Liver (tissue), 9 donors: ENCODE measurements around the gene TMEM205. TPM values are rescaled to one million over a fixed set of nuclear protein-coding genes. Genes with fewer than 3 reads are reported as not detected.
"Not testable (repeated sequence)": the region's sequence is repeated elsewhere in the genome, so short reads cannot be mapped to it uniquely, and the experiment has no call there.

Experiments used
- DNase-seq: peaks from one replicate; pipeline ENCODE4 v3.0.0-alpha.2; 2017; ENCODE audit warnings: low spot score
- H3K27ac ChIP-seq, 2 donors: one replicate each; pipeline ENCODE4 v1.7.0; 2013; ENCODE audit warnings: inconsistent platforms in 2 of 2, low read length in 2 of 2, control low read depth in 1 of 2, low read depth in 1 of 2, mild to moderate bottlenecking in 1 of 2
- H3K27me3 ChIP-seq, 4 donors: one replicate each; pipeline versions ENCODE4 v1.6.1 to v1.7.0; 2013; ENCODE audit warnings: low read length in 3 of 4, inconsistent platforms in 1 of 4, mild to moderate bottlenecking in 1 of 4, moderate library complexity in 1 of 4; ENCODE audit not compliant: control insufficient read depth in 4 of 4, insufficient read depth in 4 of 4
- H3K36me3 ChIP-seq, 4 donors: one replicate each; pipeline versions ENCODE4 v1.6.1 to v1.7.0; 2013; ENCODE audit warnings: low read length in 3 of 4, mild to moderate bottlenecking in 3 of 4, low read depth in 1 of 4, moderate library complexity in 1 of 4; ENCODE audit not compliant: control insufficient read depth in 4 of 4, insufficient read depth in 3 of 4
- H3K4me1 ChIP-seq, 4 donors: one replicate each; pipeline versions ENCODE4 v1.6.1 to v1.7.0; 2013; ENCODE audit warnings: low read length in 3 of 4, mild to moderate bottlenecking in 3 of 4, moderate library complexity in 1 of 4; ENCODE audit not compliant: control insufficient read depth in 4 of 4, insufficient read depth in 4 of 4
- H3K4me3 ChIP-seq, 3 donors: one replicate each; pipeline versions ENCODE4 v1.6.1 to v1.7.0; 2013; ENCODE audit warnings: low read length in 3 of 3, control low read depth in 1 of 3, low read depth in 1 of 3, mild to moderate bottlenecking in 1 of 3
- H3K9ac ChIP-seq, 2 donors: one replicate each; pipeline ENCODE4 v1.7.0; 2013; ENCODE audit warnings: low read length in 2 of 2, mild to moderate bottlenecking in 2 of 2, moderate library complexity in 2 of 2, control low read depth in 1 of 2, low read depth in 1 of 2
- H3K9me3 ChIP-seq, 4 donors: one replicate each; pipeline versions ENCODE4 v1.6.1 to v1.7.0; 2013; ENCODE audit warnings: low read length in 3 of 4; ENCODE audit not compliant: control insufficient read depth in 4 of 4
- CTCF ChIP-seq: fragments of 150-350 bp; IDR thresholded peaks from 2 replicates; pipeline ENCODE4 v1.5.1; 2017; ENCODE audit warnings: improper control_type of control experiment, low read depth, low read length; ENCODE audit not compliant: missing input control
- FOXA2 ChIP-seq: IDR thresholded peaks from 2 replicates; pipeline ENCODE4 v1.6.1; 2016; ENCODE audit warnings: antibody characterized with exemption
- RAD21 ChIP-seq, 2 donors: IDR thresholded peaks; 2 replicates each; pipeline ENCODE4 v1.6.1; 2016; ENCODE audit warnings: antibody characterized with exemption in 2 of 2, mild to moderate bottlenecking in 2 of 2
- REST ChIP-seq: IDR thresholded peaks from 2 replicates; pipeline ENCODE4 v1.6.1; 2016; ENCODE audit warnings: antibody characterized with exemption, mild to moderate bottlenecking
- SP1 ChIP-seq: IDR thresholded peaks from 2 replicates; pipeline ENCODE4 v1.6.1; 2018; ENCODE audit warnings: antibody characterized with exemption, mild to moderate bottlenecking
- TAF1 ChIP-seq: conservative IDR thresholded peaks from 2 replicates; pipeline ENCODE4 v1.6.1; 2016; ENCODE audit warnings: antibody characterized with exemption, mild to moderate bottlenecking
- YY1 ChIP-seq: IDR thresholded peaks from 2 replicates; pipeline ENCODE4 v1.6.1; 2016; ENCODE audit warnings: antibody characterized with exemption, mild to moderate bottlenecking
- ZBTB33 ChIP-seq: IDR thresholded peaks from 2 replicates; pipeline ENCODE4 v1.6.1; 2016; ENCODE audit warnings: antibody characterized with exemption
- WGBS: extraction: QIAGEN DNeasy Blood & Tissue Kit; methylation state at CpG from one replicate; pipeline ENCODE4 v1.1.7; 2013; 5-methylcytosine and 5-hydroxymethylcytosine counted together
- polyA plus RNA-seq, 2 donors: library from polyadenylated mRNA; stranded (reverse) in 1 of 2; unstranded in 1 of 2; fragments of 200-250 nt in 1 of 2; fragments of >200 nt in 1 of 2; fragmentation: Nextera tagmentation in 1 of 2; extraction: Ambion mirVana in 1 of 2; gene quantifications; one replicate each; pipeline versions ENCODE4 v1.2.1 to v1.2.3, GENCODE V29; 2013 to 2015
- total RNA-seq, 2 donors: library from RNA; depleted of rRNA; stranded (reverse); fragments of >200 nt; gene quantifications; one replicate each; pipeline ENCODE4 v1.2.3, GENCODE V29; 2014
- donor health status: healthy.
- donor health status: healthy.
- donor health status: healthy.
- donor health status: healthy.
- donor health status: healthy.

Gene TMEM205
- total and polyA plus RNA-seq, 4 donors: 110 to 410 (median 272) TPM

- no peaks in the 10 kb centered on the region for H3K27me3 ChIP-seq
- no peaks in the 10 kb centered on the region for H3K9me3 ChIP-seq
- no peak within 1 kb of the TSS for H3K9ac ChIP-seq
- TF ChIP-seq CTCF: no peak
- peak; percentile 46 for TF ChIP-seq SP1
- TF ChIP-seq RAD21 (IDR thresholded peaks at IDR 0.05): no peak
- no peak for TF ChIP-seq ZBTB33
- TF ChIP-seq YY1: no peak
- TF ChIP-seq FOXA2: no peak
- no peak for TF ChIP-seq TAF1
- TF ChIP-seq REST: no peak
- DNase-seq: peak; percentile 85
- 9% methylated on average over 62 of the region's 62 CpGs for WGBS
- peak within 1 kb of the TSS in 2 of 3 donors; percentile 48 to 73 for H3K4me3 ChIP-seq
- no peaks in the 10 kb centered on the region for H3K36me3 ChIP-seq
- H3K27ac ChIP-seq: no peak within 1 kb of the TSS
- H3K4me1 ChIP-seq: peaks cover 0 to 9% (median 2%) of the 10 kb centered on the region in 4 donors
Measured at GRCh38 chr19:11355160-11356073, 9.3 kb upstream of the TMEM205 start, which contains the start of gene PLPPR2. TSS of gene PLPPR2 (plus strand) at chr19:11355432. CDS start at chr19:11357674, 2,242 bp downstream.

GRCh38 chr19:11354102-11354501 is 8.0 kb upstream of the TMEM205 start:
- 95% methylated on average over 4 of the region's 4 CpGs for WGBS
- DNase-seq: not testable (repeated sequence)

More at GRCh38 chr19:11354102-11354501, 8.0 kb upstream of the TMEM205 start:
- not testable (repeated sequence) for H3K9me3 ChIP-seq, H3K27ac ChIP-seq, H3K4me3 ChIP-seq, H3K36me3 ChIP-seq, H3K27me3 ChIP-seq, H3K4me1 ChIP-seq, H3K9ac ChIP-seq
